DMS79 treated with DMSO at 0.1 percent for 48 hours (cell line): Measurements from ENCODE around the gene GABPB1.

Experiments used
- DNase-seq: peaks from one replicate; lab custom pipeline; 2025; lab: John Stamatoyannopoulos, UW

GABPB1 gene

DNA sequence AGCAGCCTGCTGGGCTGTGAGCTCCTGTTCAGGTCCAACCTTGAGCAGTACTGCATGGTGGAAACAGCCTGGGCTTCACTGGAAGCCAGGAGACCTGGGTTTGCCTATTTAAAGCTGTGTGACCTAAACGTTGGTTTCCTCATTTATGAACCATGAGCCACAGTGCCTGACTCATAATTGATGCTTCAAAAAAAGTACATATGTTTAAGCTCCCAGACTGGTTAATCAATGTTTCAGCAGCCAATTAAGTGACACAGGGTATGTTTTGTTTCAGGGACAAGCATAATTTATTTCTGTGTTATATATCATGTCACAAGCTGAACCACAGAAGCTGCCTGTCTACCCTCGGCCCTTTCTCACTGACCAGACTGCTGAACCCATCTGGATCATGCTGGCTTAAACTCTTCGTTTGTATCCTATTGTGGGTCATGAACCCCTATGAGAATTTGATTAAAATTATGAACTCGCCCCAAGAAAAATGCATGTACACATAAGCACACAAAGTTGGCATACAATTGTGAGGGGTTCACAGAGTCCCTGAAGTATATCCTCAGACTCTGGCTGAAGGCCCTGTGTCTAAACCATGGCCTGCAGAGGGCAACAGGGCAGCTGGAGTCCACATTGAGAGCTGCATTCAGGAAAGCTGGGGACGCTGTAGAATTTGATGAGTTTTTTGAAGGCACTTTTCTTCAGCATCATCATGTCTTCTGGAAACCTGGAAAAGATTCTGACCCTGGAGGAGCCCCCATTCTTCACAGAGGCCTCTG is 113.1 kb downstream of the GABPB1 start:
- DNase-seq = no peak

DNA sequence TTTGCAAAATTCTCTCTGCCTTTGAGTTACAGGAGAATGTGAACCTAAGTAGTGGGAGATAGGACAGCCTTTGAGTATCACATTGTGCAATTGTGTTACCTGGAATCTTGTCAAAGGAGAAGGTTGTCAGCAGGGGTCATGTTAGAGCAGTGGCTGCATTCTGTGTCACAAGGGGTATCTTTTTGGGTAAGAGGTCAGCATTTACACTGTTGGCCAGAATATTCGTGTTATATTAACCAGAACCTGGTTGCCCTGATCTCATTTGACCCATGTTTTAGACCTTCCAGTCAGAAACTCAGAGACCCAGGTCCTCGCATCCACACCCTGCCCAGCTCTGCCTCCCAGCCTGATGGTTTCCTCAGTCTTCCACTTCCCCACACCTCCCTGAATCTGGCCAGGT is 116.7 kb downstream of the GABPB1 start:
- DNase-seq = no peak

DNA sequence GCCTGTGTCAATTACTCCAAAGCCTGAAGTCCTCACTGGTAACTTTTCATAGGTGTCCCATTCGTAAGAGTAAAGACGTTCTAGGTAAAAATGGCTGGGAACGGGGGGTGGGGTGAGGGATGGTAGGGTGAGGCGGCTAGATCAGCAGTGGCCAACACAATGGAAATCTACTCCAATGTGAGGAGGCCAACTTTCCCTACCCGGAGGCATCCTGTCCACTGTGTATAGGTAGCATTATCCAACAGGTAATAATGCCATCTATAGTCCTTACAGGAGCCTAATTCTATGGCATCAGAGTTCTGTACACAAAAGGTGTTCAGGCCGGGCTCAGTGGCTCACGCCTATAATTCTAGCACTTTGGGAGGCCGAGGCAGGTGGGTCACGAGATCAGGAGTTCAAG is 118.6 kb downstream of the GABPB1 start:
- no peak for DNase-seq

DNA sequence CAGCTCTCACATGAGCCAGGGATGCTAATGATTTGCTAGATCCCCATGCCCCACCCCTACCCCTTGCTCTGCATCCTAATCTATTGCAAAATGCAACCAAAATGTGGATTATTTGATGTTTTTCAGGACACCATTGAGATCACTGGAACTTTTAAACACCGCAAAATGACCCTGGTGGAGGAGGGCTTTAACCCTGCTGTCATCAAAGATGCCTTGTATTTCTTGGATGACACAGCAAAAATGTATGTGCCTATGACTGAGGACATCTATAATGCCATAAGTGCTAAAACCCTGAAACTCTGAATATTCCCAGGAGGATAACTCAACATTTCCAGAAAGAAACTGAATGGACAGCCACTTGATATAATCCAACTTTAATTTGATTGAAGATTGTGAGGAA is 119.2 kb downstream of the GABPB1 start:
- no peak for DNase-seq

DNA sequence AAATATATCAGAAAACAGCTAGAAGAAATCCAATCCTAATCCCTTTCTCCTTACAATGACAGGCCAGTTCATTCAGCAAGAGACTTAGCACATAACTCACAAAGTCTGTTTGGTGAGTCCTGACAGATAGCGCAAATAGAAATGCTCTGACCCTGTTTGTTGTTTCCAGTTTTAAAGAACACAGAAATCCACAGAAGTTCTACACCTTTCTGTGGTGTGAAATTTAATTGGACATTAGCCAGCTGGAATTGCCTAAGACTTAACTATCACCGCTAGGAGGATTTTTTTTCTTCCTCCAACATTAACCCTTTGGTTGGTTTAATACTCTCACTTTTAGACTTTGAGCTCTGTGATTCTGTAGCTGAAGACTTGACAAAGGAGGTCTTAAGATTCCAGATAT is 120.2 kb downstream of the GABPB1 start:
- no peak for DNase-seq

DNA sequence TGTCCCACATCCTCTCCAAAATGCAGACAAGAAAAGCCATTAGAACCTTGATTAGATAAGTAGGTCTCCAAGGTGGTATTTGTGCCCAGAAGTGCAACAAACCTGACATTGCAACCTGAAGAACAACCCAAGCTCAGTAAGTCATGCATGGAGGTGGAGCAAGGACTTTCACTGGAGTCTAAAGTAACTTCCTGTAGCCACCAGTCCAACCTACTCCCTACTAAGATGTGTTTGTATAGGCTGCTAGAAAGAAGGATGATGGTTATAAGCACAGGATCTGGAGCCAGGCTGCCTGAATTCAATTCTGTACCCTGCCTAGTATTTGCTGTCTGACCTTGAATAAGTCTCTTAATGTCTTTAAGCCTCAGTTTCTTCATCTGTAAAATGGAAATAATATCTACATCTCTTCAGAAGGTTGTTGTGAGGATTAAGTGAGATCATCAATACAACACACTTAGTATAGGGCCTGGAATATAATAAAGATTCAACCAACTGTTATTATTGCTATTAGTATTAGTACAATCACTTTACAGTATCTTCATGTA is 121.7 kb downstream of the GABPB1 start:
- DNase-seq = no peak

DNA sequence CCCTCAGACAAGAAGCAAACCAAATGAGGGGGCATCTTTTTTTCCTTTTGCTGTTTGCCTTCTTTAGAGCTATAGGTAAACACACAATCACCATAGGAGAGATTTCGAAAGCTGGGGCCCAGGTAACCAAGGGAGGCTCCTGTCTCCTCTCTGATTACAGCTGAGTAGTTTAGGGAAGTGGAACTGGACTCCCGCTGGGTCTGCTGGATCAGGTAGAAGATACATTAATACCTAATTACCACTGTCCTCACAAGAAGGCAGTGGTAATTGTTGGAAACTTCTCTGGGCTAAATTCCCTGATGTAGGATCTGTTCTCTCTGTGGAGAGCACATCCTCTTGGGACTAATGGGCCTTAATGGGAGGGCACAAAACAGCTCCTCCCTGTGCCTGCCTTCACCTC is 122.2 kb downstream of the GABPB1 start:
- DNase-seq = no peak

DNA sequence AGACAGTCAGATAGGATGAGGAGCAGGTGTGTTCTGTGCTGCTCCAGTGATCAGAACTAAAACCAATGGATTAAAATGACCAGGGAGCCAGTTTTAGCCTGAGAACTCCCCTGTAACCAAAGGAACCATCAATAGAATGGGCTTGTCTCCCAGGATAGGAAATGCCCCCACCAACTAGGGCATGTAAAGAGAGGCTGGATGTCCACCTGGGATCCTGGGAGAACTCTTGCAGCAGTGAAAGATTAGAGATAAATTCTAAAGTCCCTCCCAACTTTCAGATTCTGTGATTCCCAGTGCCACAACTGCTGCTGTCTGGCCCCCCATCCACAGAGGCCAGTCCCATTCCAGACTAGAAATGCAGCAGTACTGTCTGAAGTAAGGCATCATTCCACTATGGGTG is 123.2 kb downstream of the GABPB1 start:
- DNase-seq = no peak

DNA sequence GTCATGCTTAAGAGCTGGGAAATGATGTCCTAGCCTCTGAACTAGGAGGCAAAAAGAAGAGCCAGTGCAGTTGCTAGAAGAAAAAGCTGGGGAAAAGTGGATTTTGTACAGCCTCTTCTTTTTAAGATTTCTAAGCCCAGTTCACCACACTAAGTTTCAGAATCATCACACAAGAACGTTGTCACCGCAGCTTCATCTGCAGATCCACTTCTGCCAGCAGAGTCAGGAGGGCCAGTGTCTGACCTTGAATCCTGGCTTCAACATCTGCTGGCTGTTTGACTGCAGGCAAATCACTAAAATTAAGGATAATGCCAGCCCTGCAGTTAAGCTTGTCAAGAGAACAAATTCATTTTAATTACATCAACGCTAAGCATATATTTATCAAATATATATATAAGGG is 125.7 kb downstream of the GABPB1 start:
- DNase-seq = no peak

DNA sequence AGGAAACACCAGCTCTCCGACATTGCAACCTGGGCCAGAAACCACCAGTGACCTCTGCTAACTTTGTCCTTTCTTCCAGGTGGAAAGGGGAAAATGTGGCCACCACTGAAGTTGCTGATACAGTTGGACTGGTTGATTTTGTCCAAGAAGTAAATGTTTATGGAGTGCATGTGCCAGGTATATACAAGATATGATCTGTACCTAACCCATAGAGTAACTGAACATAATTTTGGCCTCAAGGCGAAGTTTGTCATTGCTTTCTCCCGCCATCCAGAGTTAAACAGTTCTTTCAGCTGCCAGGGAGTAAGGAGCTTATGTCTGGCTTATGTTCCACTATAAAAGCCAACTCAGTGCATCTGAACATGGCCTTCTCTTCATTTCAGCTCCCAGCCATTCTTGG is 126.1 kb downstream of the GABPB1 start:
- no peak for DNase-seq

DNA sequence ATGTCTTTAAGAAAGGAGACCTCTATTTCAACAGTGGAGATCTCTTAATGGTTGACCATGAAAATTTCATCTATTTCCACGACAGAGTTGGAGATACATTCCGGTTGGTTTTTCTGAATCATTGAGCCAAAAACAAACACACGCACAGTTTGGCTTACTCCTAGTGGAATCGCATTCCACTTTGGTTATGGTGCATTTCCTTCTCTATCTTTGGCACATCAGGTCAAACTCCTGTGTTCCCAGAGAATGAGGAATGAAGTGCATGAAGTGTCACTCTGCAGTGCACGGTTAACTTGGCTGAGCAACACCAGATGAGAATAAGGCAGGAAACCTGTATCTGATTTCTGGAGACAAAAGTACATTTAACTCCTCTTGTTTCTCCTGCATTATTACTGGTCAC is 127.9 kb downstream of the GABPB1 start:
- no peak for DNase-seq

DNA sequence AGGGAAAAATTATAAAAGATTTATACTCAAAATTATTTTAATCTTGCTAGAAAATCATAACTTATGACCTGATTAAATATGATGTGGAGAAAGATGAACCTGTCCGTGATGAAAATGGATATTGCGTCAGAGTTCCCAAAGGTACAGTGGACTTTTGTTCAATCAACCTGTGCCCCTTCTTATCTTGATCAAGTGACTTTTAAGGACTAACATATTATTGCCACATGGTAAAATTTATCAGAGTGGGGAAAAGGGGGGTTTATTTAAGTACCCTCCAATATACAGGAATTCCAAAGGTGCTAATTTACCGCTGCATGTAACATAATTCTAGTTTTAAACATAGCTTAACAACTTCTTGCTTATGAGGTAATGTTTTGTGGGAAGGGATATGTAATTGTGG is 129.1 kb downstream of the GABPB1 start:
- no peak for DNase-seq
